Renal cortex interstitium (tissue), 11 donors: ENCODE data around the gene STK24. TPM values are rescaled to one million over a fixed set of nuclear protein-coding genes. Genes with fewer than 3 reads are reported as not detected.
A peak's percentile ranks its signal among the peaks of the same experiment; 100 is the strongest.
"Not testable (repeated sequence)": the region's sequence is repeated elsewhere in the genome, so short reads cannot be mapped to it uniquely, and the experiment has no call there.

Experiments used
- DNase-seq, 11 donors: peaks; one replicate each; pipeline ENCODE4 v3.0.0-alpha.2; 2013; ENCODE audit warnings: low read depth in 9 of 11, low spot score in 4 of 11; ENCODE audit errors: extremely low read depth in 1 of 11
- polyA plus RNA-seq, 3 donors: library from polyadenylated mRNA; unstranded; fragments of 120-200 nt; gene quantifications; one replicate each; pipeline ENCODE4 v1.2.1, GENCODE V29; 2013; ENCODE audit not compliant: insufficient read length in 3 of 3

Gene STK24
- polyA plus RNA-seq, 3 donors = 116 to 126 (median 117) TPM

GRCh38 chr13:98586400-98587345 lies 9.8 kb upstream of the STK24 start:
- DNase-seq = no peak

DNA sequence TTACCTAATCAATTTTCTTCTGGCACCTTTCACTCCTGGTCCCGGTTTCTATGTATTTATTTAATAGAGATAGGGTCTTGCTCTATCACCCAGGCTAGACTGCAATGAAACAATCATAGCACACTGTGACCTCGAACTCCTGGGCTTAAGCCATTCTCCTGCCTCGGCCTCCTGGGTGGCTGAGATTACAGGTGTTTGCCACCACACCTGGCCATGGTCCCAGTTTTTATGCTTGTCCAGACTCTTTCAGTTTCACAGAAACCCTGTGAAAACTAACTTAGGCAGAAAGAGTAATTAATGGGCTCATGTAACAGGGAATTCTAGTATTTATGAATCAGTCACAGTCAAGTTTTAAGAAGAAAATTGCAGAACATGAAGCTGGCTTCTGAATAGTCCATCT lies 9.0 kb upstream of the STK24 start:
- no peak for DNase-seq

- DNase-seq = no peak
Measured at GRCh38 chr13:98585398-98585754, 8.5 kb upstream of the STK24 start.

GRCh38 chr13:98584668-98585397 lies 7.9 kb upstream of the STK24 start:
- no peak for DNase-seq

DNA sequence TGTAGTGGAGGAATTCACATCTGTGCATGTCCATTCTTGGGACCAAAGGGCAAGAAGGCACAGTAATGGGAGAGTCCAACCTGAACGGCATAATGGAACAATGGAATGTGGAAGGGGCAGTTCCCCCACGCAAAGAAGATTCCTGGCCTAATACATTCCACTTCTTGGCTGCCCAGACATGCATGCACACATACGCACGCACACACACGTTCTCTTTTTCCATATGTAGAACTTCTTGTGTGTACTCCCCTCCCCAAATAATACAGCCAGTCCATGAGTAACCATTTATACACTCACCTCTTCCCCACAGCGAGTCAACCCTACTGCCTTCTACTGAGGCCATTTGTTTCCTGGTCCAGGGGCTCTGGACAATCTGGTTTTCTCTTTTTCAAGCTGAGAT lies 6.0 kb upstream of the STK24 start:
- no peak for DNase-seq

- no peak for DNase-seq
Measured at GRCh38 chr13:98581971-98582702, 5.2 kb upstream of the STK24 start.

- DNase-seq = no peak
Measured at GRCh38 chr13:98581381-98581780, 4.5 kb upstream of the STK24 start.

- no peak for DNase-seq
Measured at GRCh38 chr13:98580420-98580819, 3.5 kb upstream of the STK24 start.

- no peak for DNase-seq
Measured at GRCh38 chr13:98577836-98578285, 954 bp upstream of the STK24 start.

- DNase-seq = peak in 1 of 11 donors; percentile 47
Measured at GRCh38 chr13:98576200-98576945, 534 bp downstream of the STK24 start.

- DNase-seq = no peak
Measured at GRCh38 chr13:98575904-98576199, 1.1 kb downstream of the STK24 start.

DNA sequence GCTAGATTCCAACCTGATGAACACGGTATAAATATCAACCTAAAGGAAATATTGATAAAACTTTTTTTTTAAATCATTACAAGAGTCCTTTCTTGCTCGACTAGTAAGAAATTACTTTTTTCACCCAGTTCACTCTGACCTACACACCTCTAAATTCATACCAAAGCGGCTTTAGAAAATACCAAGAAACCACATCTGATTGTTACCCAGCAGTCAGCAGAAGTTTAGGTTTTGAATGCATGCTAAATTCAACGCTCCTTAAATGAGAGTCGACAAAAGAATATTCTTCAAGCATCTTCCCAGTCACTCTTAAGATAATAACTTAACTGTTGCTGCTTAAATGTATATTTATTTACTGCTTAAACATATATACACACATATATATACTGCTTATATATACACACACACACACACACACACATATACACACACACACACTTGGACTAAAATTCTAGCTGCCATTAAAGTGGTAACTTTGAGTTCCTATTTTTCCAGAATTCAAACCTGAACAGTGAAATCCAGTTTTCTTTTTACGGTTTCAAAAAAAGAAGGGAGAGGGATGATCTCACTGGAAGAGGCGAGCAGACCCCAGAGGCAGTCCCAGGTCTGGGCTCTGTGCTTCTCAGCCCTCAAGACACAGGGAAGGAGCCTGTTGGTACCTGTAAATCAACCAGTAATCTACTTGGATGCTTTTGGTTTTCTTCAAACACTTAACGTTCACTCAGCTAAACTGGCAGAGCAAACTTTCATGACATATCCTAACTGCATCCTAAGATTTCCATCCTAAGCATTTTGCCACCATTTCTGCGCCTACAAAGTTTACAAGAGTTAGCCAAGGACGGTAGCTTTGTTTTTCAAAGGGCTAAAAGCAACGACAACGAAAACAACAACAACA lies 1.7 kb downstream of the STK24 start:
- no peak for DNase-seq

- DNase-seq = no peak
Measured at GRCh38 chr13:98571955-98572662, 4.8 kb downstream of the STK24 start.

GRCh38 chr13:98570929-98571372 lies 6.0 kb downstream of the STK24 start:
- DNase-seq = no peak

DNA sequence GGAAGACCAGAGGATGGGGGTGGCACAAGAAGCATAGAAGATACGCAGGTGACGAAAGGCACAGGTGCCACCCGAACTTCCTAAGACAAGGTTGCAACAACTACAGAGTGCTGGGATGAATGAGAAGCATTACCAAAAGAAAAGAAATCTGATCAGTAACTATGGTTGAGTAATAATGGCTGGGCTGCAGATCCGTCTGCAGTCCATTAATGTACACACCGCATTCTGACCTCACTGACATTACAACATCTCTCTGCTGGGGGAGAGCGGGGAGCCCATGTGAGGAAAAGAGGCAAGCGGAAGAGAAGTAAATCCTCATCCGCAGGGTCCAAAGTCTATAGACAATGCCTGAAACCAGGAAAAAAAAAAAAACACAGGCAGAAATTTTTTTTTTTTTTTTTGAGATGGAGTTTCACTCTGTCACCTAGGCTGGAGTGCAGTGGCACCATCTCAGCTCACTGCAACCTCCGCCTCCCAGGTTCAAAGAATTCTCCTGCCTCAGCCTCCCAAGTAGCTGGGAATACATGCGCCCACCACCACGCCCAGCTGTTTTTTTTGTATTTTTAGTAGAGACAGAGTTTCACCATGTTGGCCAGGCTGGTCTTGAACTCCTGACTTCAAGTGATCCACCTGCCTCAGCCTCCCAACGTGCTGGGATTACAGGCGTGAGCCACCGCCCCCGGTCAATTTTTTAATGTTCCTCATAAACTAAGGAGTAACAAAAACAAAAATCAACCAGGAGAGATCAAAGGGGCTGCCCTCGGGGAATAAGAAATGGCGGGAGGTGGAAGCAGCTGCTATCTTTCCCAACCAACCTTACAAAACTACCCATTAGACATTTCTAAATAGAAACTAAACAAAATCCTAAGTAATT lies 7.2 kb downstream of the STK24 start:
- DNase-seq = not testable (repeated sequence)

DNA sequence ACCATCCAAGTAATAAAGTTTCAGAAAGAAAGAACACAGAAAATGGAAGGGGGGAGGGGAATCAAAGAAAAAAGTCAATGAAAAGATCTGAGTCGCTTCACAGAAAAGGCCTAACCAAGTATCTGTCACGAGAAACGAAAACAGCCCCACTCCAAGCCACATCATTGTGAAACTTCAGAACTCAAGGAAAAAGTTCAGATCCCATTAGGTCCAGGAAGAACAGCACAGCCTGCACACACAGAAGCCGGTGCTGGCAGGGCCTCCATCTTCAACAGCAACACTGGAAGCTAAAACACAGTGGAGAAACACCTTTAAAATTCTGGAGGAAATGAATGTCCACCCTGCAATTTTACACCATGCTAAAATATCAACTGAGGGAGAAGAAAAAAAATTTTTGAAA lies 8.0 kb downstream of the STK24 start:
- DNase-seq = no peak

DNA sequence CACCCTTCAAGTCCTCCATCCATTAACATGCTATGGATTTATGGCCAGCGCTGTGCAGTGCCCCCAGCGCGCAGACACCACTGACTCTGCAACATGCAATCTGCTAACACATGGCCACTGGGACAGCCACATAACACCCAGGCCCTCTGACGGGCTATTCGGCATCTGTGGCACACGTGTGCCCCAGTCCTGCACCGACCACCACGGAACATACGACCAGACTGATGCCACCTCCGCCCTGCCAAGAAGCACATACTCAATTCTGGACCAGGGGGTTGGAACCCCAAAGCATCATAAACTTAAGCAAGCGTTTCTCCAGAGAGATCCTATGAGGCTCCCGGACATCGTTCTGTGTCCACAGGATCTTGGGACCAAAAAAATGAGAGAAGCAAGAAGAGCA lies 9.8 kb downstream of the STK24 start:
- DNase-seq = no peak
